PC-3 (cell line): Measurements from ENCODE around the gene ARMH2.

Experiments
- EZH2 ChIP-seq: fragments of 300-600 bp; sonication (generic); IDR thresholded peaks from one replicate; pipeline ENCODE4 v1.6.1; 2017; ENCODE audit warnings: antibody characterized with exemption, mild to moderate bottlenecking, low read length; ENCODE audit not compliant: unreplicated experiment
- EZH2phosphoT487 ChIP-seq: fragments of 300-600 bp; sonication (generic); IDR thresholded peaks from 2 replicates; pipeline ENCODE4 v1.6.1; 2018; ENCODE audit warnings: mild to moderate bottlenecking, antibody characterized with exemption, low read length, borderline replicate concordance
- TF ChIP-seq, protein P1 (sequence below): fragments of 300-600 bp; sonication (generic); conservative IDR thresholded peaks from 2 replicates; pipeline ENCODE4 v1.5.1; 2017; ENCODE audit warnings: antibody characterized with exemption, low read depth, mild to moderate bottlenecking, low read length

DNA sequence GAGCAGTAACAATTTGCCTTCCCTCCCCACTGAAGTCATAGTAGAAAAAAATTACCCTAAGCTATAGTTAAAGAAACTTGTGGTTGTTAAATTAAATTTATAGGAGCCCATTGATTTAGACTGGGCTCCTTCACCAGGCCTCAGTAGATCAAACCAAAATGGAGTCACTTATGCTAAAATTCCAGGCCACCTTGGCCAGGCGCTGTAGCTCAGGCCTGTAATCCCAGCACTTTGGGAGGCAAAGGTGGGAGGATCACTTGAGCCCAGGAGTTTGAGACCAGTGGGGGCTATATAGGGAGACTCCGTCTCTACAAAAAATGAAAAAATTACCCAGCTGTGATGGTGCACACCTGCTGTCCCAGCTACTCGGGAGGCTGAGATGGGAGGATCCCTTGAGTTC is 39.0 kb downstream of the ARMH2 start:
- TF ChIP-seq, protein P1, sequence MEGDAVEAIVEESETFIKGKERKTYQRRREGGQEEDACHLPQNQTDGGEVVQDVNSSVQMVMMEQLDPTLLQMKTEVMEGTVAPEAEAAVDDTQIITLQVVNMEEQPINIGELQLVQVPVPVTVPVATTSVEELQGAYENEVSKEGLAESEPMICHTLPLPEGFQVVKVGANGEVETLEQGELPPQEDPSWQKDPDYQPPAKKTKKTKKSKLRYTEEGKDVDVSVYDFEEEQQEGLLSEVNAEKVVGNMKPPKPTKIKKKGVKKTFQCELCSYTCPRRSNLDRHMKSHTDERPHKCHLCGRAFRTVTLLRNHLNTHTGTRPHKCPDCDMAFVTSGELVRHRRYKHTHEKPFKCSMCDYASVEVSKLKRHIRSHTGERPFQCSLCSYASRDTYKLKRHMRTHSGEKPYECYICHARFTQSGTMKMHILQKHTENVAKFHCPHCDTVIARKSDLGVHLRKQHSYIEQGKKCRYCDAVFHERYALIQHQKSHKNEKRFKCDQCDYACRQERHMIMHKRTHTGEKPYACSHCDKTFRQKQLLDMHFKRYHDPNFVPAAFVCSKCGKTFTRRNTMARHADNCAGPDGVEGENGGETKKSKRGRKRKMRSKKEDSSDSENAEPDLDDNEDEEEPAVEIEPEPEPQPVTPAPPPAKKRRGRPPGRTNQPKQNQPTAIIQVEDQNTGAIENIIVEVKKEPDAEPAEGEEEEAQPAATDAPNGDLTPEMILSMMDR, result no peak
- no peak for TF ChIP-seq EZH2
- TF ChIP-seq EZH2phosphoT487, result no peak
